Hepatocyte (in vitro differentiated cells): ENCODE data around the gene PTGER4.

Experiments used
- CTCF ChIP-seq: fragments of 200-600 bp; sonication (generic); IDR thresholded peaks from 2 replicates; pipeline ENCODE4 v1.5.1; 2016; ENCODE audit warnings: antibody characterized with exemption, mild to moderate bottlenecking; ENCODE audit not compliant: poor library complexity
- EZH2 ChIP-seq: fragments of 200-600 bp; sonication (generic); IDR thresholded peaks from 2 replicates; pipeline ENCODE4 v1.6.1; 2016; ENCODE audit warnings: antibody characterized with exemption, mild to moderate bottlenecking, borderline replicate concordance
- EZH2phosphoT487 ChIP-seq: fragments of 200-600 bp; sonication (generic); IDR thresholded peaks from one replicate; pipeline ENCODE4 v1.6.1; 2018; ENCODE audit warnings: antibody characterized with exemption, mild to moderate bottlenecking, low read depth, moderate library complexity; ENCODE audit not compliant: unreplicated experiment, severe bottlenecking

GRCh38 chr5:40656766-40657165 lies 22.9 kb upstream of the PTGER4 start:
- TF ChIP-seq CTCF (no peak), EZH2 (no peak), EZH2phosphoT487 (no peak)
